NCI-H2029 (cell line): ENCODE results near the gene TLR3.

Experiments
- DNase-seq: peaks from one replicate; lab custom pipeline; 2025; lab: John Stamatoyannopoulos, UW

The TLR3 gene

DNA sequence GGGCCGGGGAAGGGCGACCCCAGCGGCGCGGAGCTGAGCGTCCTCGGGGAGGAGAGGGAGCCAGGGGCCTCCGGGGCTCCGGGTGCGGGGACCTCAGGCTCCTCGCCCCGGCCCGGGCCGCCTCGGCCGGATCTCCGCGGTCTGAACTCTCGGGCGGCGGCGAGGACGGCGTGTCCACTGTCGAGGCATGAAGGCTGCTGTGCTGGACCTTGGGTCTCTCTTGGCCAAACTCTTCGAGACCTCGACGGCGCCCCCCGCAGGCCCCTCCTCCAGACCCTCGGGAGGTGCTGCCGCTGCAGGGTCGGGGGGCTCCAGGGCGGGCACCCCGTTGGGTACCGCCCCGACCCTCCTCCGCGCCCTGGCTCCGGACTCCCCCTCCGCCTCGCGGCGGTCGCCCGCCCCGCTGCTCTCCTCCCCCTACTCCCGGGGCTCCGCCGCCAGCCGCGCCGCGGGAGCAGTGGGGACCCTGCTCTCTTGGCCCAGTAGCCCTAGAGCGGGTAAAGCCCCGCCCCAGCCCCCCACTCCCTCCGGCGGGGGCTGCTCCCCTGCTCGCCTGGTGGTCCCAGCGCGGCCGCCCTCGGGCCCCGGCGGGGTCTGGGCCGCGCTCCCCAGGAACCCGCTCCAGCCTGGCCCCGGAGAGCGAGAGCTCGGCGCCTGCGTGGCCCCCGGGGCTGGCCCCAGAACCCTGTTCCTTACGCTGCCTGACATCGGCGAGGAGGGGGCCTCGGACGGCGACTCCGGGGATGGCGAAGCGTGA is 36.1 kb downstream of the TLR3 start:
- DNase-seq = no peak

GRCh38 chr4:186105647-186106321 is 36.8 kb downstream of the TLR3 start:
- peak; percentile 51 for DNase-seq

DNA sequence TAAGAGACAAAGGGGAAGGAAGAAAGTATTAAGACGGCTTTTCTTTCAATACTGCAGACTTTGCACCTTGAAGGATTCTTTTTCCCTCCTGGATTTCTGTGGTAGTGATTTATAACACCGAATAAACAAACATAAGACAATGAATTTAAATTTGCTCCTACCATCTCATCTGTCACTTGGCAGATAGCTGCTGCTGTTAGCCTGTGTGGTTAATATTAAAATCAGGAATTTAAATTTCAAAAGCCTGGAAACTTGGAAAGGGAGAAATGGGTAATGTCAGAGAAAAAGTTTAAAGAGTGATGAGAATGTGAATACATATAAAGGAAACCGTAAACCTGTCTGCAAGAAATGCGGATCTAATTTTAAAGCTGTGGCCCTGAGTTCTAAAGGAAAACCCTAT is 39.0 kb downstream of the TLR3 start:
- DNase-seq = no peak

DNA sequence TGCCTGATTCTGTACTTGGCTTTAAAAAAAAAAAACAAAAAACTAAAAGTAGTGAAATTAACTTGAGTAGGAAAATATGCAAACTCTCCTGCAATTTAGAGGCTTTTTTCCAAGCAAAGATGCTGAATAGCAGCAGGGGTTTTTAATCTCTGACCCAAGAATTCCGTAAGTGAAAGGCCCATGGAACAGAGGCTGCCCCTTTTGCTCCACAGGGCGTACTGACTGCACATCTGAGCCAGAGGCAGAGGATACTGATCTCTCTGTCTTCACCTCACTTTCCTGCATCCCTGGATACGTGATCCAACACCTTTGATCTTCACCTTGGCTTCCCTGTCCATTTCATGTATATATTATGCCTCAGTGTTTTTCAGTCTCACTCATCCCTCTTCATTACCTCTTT is 39.4 kb downstream of the TLR3 start:
- no peak for DNase-seq

DNA sequence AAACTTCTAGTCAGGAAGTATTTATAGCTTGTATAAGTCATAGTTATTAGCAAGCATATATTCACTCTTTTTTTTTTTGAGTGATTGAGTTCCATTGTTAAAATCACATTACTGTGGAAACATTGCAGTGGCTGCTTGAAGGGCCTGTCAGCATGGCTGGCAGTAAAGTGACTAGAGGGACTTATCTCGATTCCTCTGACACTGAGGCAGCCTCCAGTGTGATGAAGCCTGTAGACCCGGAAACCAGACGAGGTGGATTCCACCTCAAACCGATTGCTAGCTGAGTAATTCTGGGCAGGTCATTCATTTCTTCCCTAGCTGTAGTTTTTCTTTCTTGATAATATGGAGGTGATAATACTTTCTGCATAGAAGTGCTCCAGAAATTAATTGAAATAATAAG is 40.3 kb downstream of the TLR3 start:
- DNase-seq = no peak

DNA sequence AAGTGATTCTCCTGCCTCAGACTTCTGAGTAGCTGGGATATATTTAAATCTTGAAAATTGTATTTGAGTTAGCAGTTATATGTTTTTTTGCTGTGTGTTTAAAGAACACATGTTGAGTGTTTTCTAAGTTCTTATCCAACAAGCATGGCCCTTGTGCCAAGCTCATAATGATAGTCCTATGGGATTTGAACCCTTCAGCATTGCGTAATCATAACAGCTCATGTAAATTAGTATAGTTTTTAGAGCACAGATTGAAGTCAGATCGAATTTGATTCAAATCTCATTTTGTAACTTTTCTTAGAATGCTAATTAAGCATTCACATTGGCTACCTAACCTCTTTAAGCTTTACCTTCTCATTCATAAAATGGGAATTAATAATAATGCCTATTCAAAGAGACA is 47.7 kb downstream of the TLR3 start:
- DNase-seq = no peak

GRCh38 chr4:186118582-186118981 is 49.6 kb downstream of the TLR3 start:
- DNase-seq = no peak

GRCh38 chr4:186121057-186121456 is 52.1 kb downstream of the TLR3 start:
- no peak for DNase-seq

- DNase-seq = no peak
These were observed 59.9 kb downstream of the TLR3 start for GRCh38 chr4:186128842-186129241.

DNA sequence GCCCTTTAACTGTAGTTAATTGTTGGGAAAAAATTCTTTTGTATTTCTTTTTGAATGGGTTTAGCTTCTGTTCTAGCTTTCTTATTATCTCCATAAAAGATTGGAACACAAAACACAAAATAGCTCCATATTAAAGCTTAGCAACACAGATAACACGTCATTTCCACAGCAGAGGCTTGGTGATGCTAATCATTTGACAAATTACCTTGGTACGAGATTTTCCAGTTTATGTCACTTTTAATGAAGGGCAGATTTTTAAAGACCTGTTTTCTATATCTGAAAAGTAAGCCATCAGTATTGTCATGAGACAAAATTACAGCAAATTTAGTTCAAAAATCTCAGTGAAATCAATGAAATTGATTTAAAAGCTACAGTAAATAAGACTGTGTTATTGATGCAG is 63.0 kb downstream of the TLR3 start:
- DNase-seq = no peak

DNA sequence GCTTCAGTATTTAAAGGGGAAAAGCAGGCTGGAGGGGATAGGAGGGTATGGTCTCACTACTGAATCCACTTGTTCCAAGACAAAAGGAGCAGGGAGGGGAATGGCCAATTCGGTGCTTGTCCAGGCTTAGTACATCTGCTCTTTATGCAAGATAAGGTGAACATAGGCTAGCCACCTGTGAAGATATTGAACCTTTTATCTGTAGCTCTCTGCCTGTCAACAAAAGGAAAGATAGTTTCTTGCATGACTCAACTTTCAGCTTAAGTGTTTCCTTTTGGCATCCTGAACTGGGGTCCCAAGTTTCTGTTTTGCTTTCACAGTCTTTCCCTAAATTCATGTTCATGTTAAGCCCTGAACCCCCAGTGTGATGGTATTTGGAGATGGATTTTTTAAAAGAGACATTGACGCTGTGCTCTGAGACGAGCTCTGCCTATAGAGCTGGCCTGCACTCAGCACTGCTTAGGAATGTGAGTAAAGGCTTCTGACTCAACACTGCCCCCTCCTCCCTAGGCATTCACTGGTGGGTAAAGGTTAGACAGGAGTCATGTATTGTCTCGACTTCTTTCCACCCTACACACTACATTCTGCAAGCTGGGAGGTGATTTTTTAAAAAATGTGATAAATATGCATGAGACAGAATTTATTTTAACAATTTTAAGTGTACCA is 63.8 kb downstream of the TLR3 start:
- no peak for DNase-seq

DNA sequence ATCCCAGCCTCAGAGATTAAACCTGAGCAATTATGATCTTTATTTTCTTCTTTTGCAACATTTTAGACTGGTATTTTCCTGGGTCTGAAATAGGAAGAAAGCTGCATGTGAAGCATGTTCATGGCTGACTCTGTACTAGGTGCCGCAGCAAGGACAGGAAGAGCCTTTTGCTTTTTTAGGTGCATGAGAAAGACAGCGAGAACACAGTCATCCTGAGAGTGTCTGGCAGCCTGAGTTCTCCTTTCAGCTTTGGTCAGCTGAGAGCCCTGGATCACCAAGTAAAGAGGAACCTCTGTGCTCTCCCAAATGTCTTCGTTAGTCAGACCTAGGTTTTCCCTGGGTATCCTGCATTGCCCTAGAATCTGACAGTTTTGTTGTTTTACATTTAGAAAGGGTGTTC is 65.3 kb downstream of the TLR3 start:
- DNase-seq = no peak

GRCh38 chr4:186134861-186135260 is 65.9 kb downstream of the TLR3 start:
- no peak for DNase-seq

DNA sequence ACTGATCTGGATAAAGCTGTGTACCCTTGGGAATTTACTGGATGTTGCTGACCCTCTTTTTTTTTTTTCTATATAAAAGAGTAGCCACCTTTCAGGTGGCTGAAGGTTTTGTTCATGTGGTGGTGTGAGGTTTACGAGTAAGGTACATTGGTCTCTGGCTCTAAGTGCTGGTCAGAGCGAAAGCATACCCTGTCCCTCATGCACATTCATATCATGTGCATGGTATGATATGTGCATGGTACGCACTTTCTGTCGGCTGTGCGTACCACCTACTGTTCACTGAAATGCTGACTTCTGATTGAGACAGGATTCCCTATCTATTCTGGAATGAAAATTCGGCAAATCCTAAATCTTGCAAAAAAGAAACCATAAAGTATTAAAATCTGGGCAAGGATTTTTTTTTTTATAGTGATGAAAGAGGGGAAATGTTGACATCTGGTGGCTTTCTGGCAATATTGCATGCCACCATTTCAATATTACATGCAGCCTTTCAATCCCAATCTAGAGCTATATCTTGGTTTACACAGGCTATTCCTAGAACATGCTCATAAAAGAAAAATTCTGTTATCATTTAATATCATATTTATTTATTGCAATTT is 68.3 kb downstream of the TLR3 start:
- DNase-seq = peak; percentile 7
